Activated naive CD8-positive, alpha-beta T cell treated with anti-CD3 and anti-CD28 coated beads, Interleukin-2, amount 10 ng/mL, durations not matched to agents 7 days and 5 days (primary cell): ENCODE results near the gene RDH11. TPM values are rescaled to one million over a fixed set of nuclear protein-coding genes. Genes with fewer than 3 reads are reported as not detected.

ENCODE experiments used
- ATAC-seq: fragments of 150-1000 bp; cut with Tn5 transposase; one replicate; pipeline ENCODE4 v1.10.0; 2021; ENCODE audit warnings: low read depth, moderate library complexity
- POLR2A ChIA-PET: fragments of 350-600 bp; sonication (Branson Sonifier 250); formaldehyde crosslinking; loops from one replicate; lab custom pipeline; 2021; ENCODE audit warnings: antibody characterized with exemption; lab: Charles Lee
- DNase-seq: peaks from one replicate; pipeline ENCODE4 v3.0.0; 2021
- H3K27ac Mint-ChIP-seq: one replicate; pipeline ENCODE4 v1.8.0; 2022; ENCODE audit warnings: mild to moderate bottlenecking, mixed read lengths
- H3K27me3 Mint-ChIP-seq: one replicate; pipeline ENCODE4 v1.8.0; 2022; ENCODE audit warnings: mild to moderate bottlenecking, moderate library complexity, mixed read lengths
- H3K36me3 Mint-ChIP-seq: one replicate; pipeline ENCODE4 v1.8.0; 2021; ENCODE audit warnings: mild to moderate bottlenecking, mixed read lengths
- H3K4me1 Mint-ChIP-seq: one replicate; pipeline ENCODE4 v1.8.0; 2021; ENCODE audit warnings: mixed read lengths
- H3K4me3 Mint-ChIP-seq: one replicate; pipeline ENCODE4 v1.8.0; 2022; ENCODE audit warnings: mild to moderate bottlenecking, moderate library complexity, mixed read lengths
- H3K9me3 Mint-ChIP-seq: one replicate; pipeline ENCODE4 v1.8.0; 2021; ENCODE audit warnings: mixed read lengths
- total RNA-seq, 2 experiments: library from RNA; stranded (reverse); gene quantifications; one replicate each; pipeline ENCODE4 v1.2.3, GENCODE V29; 2021

The RDH11 gene, protein sequence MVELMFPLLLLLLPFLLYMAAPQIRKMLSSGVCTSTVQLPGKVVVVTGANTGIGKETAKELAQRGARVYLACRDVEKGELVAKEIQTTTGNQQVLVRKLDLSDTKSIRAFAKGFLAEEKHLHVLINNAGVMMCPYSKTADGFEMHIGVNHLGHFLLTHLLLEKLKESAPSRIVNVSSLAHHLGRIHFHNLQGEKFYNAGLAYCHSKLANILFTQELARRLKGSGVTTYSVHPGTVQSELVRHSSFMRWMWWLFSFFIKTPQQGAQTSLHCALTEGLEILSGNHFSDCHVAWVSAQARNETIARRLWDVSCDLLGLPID
- 10 to 100 TPM; 54.9 to 55.5 TPM for total RNA-seq

DNA sequence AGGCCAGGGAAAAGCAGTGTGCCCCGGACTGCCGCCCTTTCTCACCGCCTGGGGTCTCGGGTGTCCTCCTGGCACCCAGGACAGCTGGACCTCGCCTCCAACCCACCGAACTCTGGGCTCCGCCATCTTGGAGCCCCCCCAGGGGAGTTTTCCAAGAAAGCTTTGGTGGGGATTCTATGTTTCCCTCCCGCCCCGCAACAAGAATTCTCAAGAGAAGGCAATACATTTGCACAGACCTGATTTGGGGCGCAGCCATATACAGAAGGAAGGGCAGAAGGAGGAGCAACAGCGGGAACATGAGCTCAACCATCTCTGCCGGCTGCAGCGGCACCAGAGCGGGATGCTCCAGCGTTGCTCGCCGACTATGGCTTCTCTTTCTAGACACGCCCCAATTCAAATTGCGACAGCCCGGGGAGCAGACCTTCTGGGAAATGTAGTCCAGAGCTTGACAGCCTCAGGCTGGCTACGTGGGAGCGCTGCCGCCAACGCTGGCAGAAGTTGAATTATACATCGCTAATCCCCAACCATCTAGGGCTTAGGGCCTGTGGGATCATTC is at the start of gene RDH11:
TSS of gene RDH11 (minus strand) at position 371 of the 556 bp plus-strand sequence. CDS start at position 310, 61 bp downstream.
- Mint-ChIP-seq H3K27me3 (no peaks in the 10 kb centered on the region), H3K9me3 (no peaks in the 10 kb centered on the region), H3K4me3 (peak within 1 kb of the TSS; percentile 99), H3K4me1 (peaks cover 19% of the 10 kb centered on the region), H3K36me3 (peaks cover 10% of the 10 kb centered on the region), H3K27ac (peak within 1 kb of the TSS; percentile 99)
- POLR2A ChIA-PET: interaction anchor here (0.8 to 2.2 kb wide), 10 partner anchors 9 to 336 kb away, joined by 3 to 14 read pairs (median 6); partner anchors contain the start of genes ATP6V1D, EIF2S1, PIGH and RAD51B
- ATAC-seq (peak; percentile 87), DNase-seq (peak; percentile 78)

DNA sequence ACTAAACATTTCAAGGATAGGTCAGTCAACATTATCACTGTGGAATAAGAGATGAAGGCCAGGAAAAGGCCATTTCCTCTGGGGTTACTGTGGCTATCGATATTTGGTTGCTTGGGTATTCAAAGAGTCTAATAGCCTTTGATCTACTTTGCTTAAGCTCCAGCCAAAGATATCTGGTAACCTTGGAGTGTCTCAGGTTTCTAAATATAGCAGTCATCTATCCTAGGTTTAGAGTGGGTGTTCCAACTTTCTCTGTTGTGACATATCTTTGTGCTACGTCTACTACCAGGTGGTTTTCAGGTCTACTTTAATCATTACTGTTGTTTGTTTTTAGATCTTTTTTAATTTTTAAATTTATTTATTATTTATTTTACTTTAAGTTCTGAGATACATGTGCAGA is 48.5 kb upstream of the RDH11 start:
- no peak overlapping the region for H3K27ac Mint-ChIP-seq
- ATAC-seq (no peak), DNase-seq (no peak)
- H3K36me3 Mint-ChIP-seq: peaks cover 23% of the 10 kb centered on the region
- H3K9me3 Mint-ChIP-seq: no peaks in the 10 kb centered on the region
- H3K27me3 Mint-ChIP-seq: peaks cover 1% of the 10 kb centered on the region
- POLR2A ChIA-PET: no interaction called here
- no peak overlapping the region for H3K4me3 Mint-ChIP-seq
- no peaks in the 10 kb centered on the region for H3K4me1 Mint-ChIP-seq

DNA sequence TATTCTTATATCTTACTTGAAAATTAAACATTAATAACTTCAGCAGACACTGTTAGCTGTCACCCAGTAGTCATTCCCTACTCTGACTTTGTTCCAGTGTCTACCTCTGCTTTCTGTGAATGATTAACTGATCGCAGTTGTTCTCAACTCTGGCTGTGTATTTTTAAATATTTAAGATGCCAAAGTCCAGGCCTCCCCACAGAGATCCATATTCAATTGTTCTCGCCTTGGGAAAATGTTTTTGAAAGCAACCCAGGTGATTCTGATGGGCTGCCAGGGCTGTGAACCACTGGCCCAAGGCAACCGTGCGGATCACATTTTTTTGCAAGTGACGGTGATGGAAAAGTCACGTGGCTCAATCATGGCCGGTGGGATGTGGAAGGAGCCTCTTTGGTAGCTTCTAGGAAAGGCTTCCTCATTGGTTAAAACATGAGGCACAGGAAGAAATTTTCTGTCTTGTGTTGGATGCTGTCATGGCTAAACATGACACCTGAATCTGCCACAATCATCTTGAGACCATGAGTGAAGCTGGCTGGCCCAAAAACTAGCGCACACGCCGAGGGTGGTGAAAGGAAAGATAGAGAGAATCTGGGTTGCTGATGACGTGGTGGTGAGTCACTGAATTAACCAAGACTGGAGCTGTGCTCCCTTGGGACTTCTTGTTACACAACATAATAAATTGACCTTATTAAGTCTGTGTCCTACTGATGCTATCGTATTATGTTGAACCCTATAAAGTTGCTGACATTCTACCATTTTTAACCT is 43.4 kb upstream of the RDH11 start:
- Mint-ChIP-seq H3K36me3 (no peaks in the 10 kb centered on the region), H3K27ac (no peak overlapping the region), H3K9me3 (no peaks in the 10 kb centered on the region), H3K27me3 (peaks cover 5% of the 10 kb centered on the region), H3K4me3 (no peak overlapping the region), H3K4me1 (no peaks in the 10 kb centered on the region)
- POLR2A ChIA-PET: no interaction called here
- no peak for DNase-seq
- no peak for ATAC-seq

DNA sequence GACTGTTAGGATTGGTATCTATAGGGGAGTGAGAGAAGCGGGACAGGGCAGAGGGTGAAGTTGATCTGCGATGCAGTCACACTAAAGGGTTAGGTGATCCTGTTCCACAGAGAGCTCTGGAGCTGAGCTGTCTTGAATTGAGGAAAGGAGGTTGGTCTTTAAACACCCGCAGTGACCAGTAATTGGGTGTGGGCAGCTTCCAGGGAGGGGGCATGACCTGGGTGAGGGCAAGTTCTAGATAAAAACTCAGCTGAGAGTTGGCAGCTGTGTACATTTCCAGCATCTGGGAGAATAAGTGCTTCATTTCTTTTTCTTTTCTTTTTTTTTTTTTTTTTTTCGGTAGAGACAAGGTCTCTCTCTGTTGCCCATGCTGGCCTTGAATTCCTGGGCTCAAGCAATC is 41.2 kb upstream of the RDH11 start:
- no peak overlapping the region for H3K27ac Mint-ChIP-seq
- no peaks in the 10 kb centered on the region for H3K4me1 Mint-ChIP-seq
- H3K9me3 Mint-ChIP-seq: no peaks in the 10 kb centered on the region
- H3K4me3 Mint-ChIP-seq: no peak overlapping the region
- no peak for DNase-seq
- peaks cover 5% of the 10 kb centered on the region for H3K27me3 Mint-ChIP-seq
- H3K36me3 Mint-ChIP-seq: no peaks in the 10 kb centered on the region
- POLR2A ChIA-PET: no interaction called here
- no peak for ATAC-seq

DNA sequence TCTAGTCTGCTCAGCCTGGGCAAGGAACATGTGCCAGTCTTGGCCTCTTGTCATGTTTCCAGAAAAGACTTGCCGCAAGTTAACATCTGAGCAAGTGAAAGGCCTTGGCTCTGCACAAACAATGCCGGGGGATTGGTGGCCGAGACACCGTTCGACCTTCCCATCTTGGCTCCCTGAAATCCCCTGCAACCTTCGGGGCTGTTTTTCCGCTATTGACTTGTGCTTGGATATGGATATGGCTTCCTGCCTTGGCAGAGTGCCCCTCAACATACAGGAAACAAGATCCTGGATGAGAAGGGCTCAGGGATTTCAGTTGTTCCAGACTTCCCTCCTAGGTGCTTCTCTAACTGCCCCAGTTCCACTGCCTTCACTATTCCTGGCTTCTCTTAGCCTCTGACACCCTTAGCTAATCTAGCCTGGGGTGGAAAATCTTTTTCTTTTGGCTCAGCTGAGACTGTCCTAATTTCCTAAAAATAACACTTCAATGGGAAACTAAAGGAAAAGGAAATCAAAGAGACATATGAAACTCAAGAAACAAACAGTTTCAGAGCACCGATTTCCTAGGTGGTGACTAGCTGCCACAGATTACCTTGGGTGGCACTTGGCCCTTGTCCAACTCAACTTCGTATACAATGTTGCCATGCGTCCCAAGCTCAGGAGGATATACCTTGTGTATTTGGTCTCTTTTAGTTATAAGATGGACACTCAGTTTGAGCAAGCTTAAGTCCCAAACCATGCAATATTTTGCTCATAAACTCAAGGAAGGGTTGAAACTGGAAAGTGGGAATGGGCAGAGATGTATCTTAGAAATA is 40.0 kb upstream of the RDH11 start:
- no peak overlapping the region for H3K27ac Mint-ChIP-seq
- DNase-seq: no peak
- H3K4me1 Mint-ChIP-seq: no peaks in the 10 kb centered on the region
- H3K36me3 Mint-ChIP-seq: no peaks in the 10 kb centered on the region
- no peak for ATAC-seq
- H3K4me3 Mint-ChIP-seq: no peak overlapping the region
- H3K27me3 Mint-ChIP-seq: peaks cover 5% of the 10 kb centered on the region
- no peaks in the 10 kb centered on the region for H3K9me3 Mint-ChIP-seq
- POLR2A ChIA-PET: no interaction called here

DNA sequence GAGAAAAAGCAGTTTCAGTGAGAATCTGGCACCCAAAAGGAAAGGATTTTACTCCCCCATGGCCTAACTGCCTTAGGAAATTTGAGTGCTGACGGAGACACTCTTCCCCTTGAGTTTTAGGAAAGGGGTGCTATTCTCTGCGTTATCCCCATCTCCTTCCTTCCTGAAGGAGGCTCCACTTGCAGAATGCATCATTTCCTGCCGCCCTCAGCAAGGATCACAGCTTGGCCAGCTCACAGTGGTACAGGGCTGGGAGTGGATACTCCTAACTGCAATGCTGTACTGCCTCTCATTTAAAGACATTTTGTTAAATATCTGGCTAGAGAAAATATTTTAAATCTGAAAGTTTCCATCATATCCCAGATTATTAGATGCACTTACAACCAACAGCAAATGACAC is 39.1 kb upstream of the RDH11 start:
- Mint-ChIP-seq H3K9me3 (no peaks in the 10 kb centered on the region), H3K4me3 (no peak overlapping the region), H3K36me3 (no peaks in the 10 kb centered on the region), H3K4me1 (no peaks in the 10 kb centered on the region), H3K27ac (no peak overlapping the region), H3K27me3 (peaks cover 5% of the 10 kb centered on the region)
- no peak for ATAC-seq
- POLR2A ChIA-PET: no interaction called here
- DNase-seq: no peak

DNA sequence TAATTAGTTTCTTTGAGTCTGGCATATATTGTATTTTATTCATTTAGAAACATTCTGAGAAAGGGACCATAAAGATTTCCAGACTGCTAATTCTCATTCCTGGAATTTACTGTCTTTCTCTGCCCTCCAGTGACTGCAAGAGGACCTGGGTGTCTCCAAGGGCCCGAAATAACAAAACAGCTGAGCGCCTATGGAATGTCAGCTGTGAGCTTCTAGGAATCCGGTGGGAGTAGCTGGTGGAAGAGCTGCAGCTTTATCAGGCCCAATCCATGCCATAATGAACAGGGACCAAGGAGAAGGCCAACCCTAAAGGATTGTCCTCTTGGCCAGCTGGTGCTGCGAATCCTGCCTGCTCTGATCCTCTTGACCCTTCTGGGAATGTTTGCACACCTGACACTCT is 38.1 kb upstream of the RDH11 start:
- Mint-ChIP-seq H3K4me3 (no peak overlapping the region), H3K27ac (no peak overlapping the region), H3K4me1 (no peaks in the 10 kb centered on the region), H3K27me3 (peaks cover 3% of the 10 kb centered on the region), H3K36me3 (no peaks in the 10 kb centered on the region), H3K9me3 (no peaks in the 10 kb centered on the region)
- DNase-seq (no peak), ATAC-seq (no peak)
- POLR2A ChIA-PET: no interaction called here

DNA sequence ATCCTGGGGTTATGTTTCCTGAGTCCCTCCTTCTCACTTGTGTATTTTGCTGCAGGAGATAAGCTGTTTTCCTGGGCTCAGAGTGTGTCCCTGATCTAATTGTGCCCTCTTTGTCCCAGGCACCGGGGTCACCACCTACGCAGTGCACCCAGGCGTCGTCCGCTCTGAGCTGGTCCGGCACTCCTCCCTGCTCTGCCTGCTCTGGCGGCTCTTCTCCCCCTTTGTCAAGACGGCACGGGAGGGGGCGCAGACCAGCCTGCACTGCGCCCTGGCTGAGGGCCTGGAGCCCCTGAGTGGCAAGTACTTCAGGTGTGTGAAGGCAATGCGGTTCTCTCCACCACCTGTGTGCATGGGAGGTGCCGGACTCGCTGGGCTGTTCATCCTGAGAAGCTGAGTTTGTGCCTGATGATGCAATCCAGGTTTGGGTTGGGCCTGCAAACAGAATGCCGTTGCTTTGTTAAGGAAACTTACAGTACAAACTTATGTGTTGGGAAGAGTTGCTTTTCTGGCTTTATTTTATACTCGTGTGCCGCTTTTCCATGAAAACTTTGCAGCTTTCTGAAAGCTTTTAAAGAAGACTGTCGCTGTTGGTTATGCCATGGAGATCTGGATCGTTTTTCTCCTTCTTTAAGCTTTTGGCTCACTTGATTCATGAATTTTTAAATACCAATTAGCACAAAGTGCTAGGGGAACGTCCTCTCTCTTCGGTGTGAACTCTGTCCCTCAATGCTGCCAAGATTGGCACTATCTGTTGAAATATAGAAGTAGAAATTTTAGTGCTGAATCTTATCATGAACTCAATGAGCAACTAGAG is 33.7 kb upstream of the RDH11 start:
- H3K27me3 Mint-ChIP-seq: peaks cover 18% of the 10 kb centered on the region
- H3K36me3 Mint-ChIP-seq: peaks cover 1% of the 10 kb centered on the region
- H3K4me3 Mint-ChIP-seq: no peak overlapping the region
- H3K4me1 Mint-ChIP-seq: no peaks in the 10 kb centered on the region
- POLR2A ChIA-PET: no interaction called here
- H3K9me3 Mint-ChIP-seq: peaks cover 2% of the 10 kb centered on the region
- DNase-seq (no peak), ATAC-seq (no peak)
- H3K27ac Mint-ChIP-seq: no peak overlapping the region

DNA sequence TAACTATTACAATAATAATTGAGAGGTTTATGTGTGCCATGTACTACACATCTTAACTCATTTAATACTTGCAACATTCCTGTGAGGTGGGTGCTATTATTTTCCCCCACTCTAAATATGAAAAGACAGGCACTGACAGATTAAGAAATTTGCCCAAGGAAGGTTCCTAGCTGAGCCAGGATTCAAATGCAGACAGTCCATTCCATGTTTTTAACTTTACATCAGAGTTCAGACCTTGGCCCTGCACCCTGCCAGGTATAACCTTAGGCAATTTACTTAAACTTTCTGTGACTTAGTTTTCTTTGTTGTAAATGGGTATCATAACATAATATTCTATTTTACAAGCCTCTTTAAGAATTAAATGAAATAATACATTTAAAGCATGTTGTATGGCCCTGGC is 32.7 kb upstream of the RDH11 start:
- Mint-ChIP-seq H3K9me3 (peaks cover 4% of the 10 kb centered on the region), H3K4me3 (no peak overlapping the region), H3K4me1 (no peaks in the 10 kb centered on the region), H3K36me3 (peaks cover 3% of the 10 kb centered on the region), H3K27ac (no peak overlapping the region), H3K27me3 (peaks cover 23% of the 10 kb centered on the region)
- POLR2A ChIA-PET: interaction anchor here (0.7 kb wide), 1 partner anchor 84 kb away, joined by 6 read pairs; no protein-coding TSS in a partner anchor
- no peak for DNase-seq
- no peak for ATAC-seq

DNA sequence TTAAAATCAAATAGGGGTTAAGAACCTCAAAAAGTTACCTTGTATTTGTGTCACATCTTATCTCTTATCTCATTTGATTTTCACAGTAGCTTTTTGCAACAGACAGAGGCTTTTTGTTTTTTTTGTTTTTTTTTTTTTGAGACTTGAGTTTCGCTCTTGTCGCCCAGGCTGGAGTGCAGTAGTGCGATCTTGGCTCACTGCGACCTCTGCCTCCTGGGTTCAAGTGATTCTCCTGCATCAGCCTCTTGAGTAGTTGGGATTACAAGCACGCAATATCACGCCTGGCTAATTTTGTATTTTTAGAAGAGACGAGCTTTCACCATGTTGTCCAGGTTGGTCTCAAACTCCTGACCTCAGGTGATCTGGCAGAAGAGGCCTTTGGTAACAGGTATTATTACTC is 31.8 kb upstream of the RDH11 start:
- peaks cover 6% of the 10 kb centered on the region for H3K4me1 Mint-ChIP-seq
- ATAC-seq (no peak), DNase-seq (no peak)
- peaks cover 4% of the 10 kb centered on the region for H3K9me3 Mint-ChIP-seq
- no peak overlapping the region for H3K4me3 Mint-ChIP-seq
- peaks cover 26% of the 10 kb centered on the region for H3K27me3 Mint-ChIP-seq
- POLR2A ChIA-PET: no interaction called here
- peaks cover 3% of the 10 kb centered on the region for H3K36me3 Mint-ChIP-seq
- H3K27ac Mint-ChIP-seq: no peak overlapping the region

DNA sequence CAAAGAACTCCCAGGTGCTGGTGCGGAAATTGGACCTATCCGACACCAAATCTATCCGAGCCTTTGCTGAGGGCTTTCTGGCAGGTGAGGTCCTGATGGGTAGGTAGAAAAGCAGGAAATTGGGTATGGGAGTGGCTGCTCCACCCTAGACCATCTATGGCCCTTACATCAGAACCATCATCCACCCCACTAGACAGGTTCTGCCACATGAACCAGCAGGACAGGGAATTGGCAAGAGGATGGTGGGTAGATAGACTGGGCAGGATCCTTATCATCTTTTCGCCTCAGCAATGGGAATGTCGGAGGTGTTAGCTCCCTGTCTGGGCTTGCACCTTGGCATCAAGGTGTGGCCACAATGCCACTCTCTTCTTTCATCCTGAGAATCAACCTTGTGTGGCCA is 29.6 kb upstream of the RDH11 start:
- DNase-seq (no peak), ATAC-seq (no peak)
- Mint-ChIP-seq H3K4me1 (peaks cover 8% of the 10 kb centered on the region), H3K36me3 (peaks cover 3% of the 10 kb centered on the region), H3K27me3 (peaks cover 41% of the 10 kb centered on the region), H3K4me3 (no peak overlapping the region), H3K9me3 (peaks cover 4% of the 10 kb centered on the region), H3K27ac (no peak overlapping the region)
- POLR2A ChIA-PET: no interaction called here

DNA sequence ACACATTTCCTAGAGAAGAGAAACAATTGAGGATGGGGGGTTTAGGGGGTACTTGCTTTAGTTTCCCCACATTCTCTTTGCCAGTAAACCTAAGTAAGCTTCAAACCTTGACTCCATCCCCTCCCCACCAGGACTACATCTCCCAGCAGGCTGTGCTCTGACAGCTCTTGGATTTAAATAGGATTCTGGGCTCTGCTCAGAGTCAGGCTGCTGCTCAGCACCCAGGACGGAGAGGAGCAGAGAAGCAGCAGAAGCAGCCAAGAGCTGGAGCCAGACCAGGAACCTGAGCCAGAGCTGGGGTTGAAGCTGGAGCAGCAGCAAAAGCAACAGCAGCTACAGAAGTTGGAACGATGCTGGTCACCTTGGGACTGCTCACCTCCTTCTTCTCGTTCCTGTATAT is 26.7 kb upstream of the RDH11 start:
- Mint-ChIP-seq H3K36me3 (peaks cover 3% of the 10 kb centered on the region), H3K27ac (no peak overlapping the region), H3K4me1 (peaks cover 8% of the 10 kb centered on the region), H3K4me3 (no peak overlapping the region), H3K9me3 (peaks cover 4% of the 10 kb centered on the region), H3K27me3 (peaks cover 44% of the 10 kb centered on the region)
- POLR2A ChIA-PET: no interaction called here
- DNase-seq: no peak
- ATAC-seq: no peak
